Measurements from ENCODE around the gene CLEC4C. TPM values are rescaled to one million over a fixed set of nuclear protein-coding genes. Genes with fewer than 3 reads are reported as not detected.

Gene CLEC4C
- total and polyA plus RNA-seq, 2 of the 8 experiments (the other 6 are each of a cell fraction or from before 2014, with no cell fraction given): 0.76 TPM; not detected in 1

DNA sequence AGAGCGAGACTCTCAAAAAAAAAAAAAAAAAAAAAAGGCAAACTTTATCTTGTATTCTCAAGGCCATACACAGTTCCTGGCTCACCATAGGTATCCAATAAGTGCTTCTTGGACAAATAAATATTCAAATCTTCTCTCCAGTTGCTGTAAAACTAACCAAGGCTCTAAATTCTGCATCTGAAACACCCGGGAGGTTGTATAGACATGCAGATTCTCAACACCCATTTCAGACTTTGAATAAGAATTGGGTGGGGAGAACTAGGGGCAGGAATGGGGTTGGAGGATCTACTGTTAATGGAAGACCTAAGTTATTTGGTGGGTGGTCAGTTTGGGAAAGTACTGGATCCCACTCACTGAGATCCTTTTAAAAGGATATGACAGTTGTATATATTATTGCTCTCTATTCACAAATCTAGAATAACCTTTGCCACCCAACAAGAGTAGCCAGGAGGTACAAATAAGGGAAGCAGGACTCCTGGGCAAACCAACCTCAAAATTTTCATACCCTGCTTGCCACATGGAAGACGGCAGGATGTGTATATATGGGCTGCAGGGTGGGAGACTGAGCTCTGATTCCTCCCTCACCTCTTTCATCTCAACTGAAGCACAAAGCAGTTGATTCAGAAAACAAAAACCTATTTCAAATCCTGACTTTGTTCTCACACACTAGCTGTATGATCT is 52.5 kb downstream of the CLEC4C start (continued):
- TF ChIP-seq, protein P1, sequence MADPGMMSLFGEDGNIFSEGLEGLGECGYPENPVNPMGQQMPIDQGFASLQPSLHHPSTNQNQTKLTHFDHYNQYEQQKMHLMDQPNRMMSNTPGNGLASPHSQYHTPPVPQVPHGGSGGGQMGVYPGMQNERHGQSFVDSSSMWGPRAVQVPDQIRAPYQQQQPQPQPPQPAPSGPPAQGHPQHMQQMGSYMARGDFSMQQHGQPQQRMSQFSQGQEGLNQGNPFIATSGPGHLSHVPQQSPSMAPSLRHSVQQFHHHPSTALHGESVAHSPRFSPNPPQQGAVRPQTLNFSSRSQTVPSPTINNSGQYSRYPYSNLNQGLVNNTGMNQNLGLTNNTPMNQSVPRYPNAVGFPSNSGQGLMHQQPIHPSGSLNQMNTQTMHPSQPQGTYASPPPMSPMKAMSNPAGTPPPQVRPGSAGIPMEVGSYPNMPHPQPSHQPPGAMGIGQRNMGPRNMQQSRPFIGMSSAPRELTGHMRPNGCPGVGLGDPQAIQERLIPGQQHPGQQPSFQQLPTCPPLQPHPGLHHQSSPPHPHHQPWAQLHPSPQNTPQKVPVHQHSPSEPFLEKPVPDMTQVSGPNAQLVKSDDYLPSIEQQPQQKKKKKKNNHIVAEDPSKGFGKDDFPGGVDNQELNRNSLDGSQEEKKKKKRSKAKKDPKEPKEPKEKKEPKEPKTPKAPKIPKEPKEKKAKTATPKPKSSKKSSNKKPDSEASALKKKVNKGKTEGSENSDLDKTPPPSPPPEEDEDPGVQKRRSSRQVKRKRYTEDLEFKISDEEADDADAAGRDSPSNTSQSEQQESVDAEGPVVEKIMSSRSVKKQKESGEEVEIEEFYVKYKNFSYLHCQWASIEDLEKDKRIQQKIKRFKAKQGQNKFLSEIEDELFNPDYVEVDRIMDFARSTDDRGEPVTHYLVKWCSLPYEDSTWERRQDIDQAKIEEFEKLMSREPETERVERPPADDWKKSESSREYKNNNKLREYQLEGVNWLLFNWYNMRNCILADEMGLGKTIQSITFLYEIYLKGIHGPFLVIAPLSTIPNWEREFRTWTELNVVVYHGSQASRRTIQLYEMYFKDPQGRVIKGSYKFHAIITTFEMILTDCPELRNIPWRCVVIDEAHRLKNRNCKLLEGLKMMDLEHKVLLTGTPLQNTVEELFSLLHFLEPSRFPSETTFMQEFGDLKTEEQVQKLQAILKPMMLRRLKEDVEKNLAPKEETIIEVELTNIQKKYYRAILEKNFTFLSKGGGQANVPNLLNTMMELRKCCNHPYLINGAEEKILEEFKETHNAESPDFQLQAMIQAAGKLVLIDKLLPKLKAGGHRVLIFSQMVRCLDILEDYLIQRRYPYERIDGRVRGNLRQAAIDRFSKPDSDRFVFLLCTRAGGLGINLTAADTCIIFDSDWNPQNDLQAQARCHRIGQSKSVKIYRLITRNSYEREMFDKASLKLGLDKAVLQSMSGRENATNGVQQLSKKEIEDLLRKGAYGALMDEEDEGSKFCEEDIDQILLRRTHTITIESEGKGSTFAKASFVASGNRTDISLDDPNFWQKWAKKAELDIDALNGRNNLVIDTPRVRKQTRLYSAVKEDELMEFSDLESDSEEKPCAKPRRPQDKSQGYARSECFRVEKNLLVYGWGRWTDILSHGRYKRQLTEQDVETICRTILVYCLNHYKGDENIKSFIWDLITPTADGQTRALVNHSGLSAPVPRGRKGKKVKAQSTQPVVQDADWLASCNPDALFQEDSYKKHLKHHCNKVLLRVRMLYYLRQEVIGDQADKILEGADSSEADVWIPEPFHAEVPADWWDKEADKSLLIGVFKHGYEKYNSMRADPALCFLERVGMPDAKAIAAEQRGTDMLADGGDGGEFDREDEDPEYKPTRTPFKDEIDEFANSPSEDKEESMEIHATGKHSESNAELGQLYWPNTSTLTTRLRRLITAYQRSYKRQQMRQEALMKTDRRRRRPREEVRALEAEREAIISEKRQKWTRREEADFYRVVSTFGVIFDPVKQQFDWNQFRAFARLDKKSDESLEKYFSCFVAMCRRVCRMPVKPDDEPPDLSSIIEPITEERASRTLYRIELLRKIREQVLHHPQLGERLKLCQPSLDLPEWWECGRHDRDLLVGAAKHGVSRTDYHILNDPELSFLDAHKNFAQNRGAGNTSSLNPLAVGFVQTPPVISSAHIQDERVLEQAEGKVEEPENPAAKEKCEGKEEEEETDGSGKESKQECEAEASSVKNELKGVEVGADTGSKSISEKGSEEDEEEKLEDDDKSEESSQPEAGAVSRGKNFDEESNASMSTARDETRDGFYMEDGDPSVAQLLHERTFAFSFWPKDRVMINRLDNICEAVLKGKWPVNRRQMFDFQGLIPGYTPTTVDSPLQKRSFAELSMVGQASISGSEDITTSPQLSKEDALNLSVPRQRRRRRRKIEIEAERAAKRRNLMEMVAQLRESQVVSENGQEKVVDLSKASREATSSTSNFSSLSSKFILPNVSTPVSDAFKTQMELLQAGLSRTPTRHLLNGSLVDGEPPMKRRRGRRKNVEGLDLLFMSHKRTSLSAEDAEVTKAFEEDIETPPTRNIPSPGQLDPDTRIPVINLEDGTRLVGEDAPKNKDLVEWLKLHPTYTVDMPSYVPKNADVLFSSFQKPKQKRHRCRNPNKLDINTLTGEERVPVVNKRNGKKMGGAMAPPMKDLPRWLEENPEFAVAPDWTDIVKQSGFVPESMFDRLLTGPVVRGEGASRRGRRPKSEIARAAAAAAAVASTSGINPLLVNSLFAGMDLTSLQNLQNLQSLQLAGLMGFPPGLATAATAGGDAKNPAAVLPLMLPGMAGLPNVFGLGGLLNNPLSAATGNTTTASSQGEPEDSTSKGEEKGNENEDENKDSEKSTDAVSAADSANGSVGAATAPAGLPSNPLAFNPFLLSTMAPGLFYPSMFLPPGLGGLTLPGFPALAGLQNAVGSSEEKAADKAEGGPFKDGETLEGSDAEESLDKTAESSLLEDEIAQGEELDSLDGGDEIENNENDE (IDR thresholded peaks at IDR 0.05; ENCODE audit: insufficient replicate concordance, low read length): peak; percentile 68
- TF ChIP-seq CBX8 (IDR thresholded peaks at IDR 0.05; ENCODE audit: borderline replicate concordance, low read depth, low read length) (no peak), POU5F1 (IDR thresholded peaks at IDR 0.05; ENCODE audit: low read depth, low read length) (peak; percentile 78; the same call in 1 of the 2 replicates)
- TF ChIP-seq, protein P2, sequence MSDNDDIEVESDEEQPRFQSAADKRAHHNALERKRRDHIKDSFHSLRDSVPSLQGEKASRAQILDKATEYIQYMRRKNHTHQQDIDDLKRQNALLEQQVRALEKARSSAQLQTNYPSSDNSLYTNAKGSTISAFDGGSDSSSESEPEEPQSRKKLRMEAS (IDR thresholded peaks at IDR 0.05): peak; percentile 44; the same call in 1 of the 2 replicates
